Lung microvascular endothelial cell (primary cell): ENCODE measurements around the gene VOPP1. TPM values are rescaled to one million over a fixed set of nuclear protein-coding genes. Genes with fewer than 3 reads are reported as not detected.

ENCODE experiments used
- DNase-seq, 2 donors: peaks; one replicate each; pipeline versions ENCODE4 v3.0.0 to v3.0.0-alpha.2; 2010; ENCODE audit warnings: low read depth in 2 of 2
- total RNA-seq: library from RNA; depleted of rRNA; stranded (reverse); fragments of >200 nt; gene quantifications from 2 replicates; pipeline ENCODE4 v1.2.1, GENCODE V29; 2014

The VOPP1 gene
- total RNA-seq, 1 donor from 2014 or later = 101 TPM

DNA sequence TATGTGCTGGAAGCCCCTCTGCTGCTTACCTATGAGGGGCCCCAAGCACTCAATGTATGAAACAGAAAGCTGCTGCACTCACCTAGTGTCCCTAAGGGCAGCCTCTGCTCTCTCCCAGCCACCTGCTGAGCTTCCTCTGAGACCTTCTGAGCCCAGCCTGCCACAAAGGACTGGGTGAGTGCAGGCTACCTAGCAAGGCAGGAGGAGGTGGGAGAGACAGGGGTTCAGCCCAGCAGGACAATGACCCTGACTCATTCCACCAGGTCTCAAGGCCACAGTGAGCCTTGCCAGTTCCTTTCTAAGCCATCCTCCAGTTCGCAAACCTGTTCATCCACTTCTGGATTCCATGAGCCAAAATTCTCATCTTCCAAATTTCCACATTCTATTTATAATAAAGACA, 16.3 kb downstream of the VOPP1 start:
- no peak for DNase-seq

DNA sequence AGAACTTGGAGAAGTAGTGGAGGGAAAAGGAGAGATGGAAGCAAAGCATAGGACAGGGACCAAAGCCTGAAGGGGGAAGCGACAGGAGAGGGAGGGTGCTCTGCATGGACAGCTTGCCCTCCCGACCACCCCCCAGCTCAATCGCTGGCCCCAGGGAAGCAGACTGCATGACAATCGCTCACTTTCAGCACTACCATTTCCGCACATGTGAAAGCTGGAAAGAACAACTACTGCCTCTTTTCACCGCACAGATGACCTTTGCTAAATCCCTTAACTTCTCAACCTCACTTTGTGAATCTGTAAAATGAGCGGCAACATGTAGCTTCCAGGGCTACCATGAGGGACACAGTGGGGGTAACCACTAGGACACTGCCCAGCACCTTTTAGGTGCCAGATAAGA, 17.1 kb downstream of the VOPP1 start:
- DNase-seq = no peak

DNA sequence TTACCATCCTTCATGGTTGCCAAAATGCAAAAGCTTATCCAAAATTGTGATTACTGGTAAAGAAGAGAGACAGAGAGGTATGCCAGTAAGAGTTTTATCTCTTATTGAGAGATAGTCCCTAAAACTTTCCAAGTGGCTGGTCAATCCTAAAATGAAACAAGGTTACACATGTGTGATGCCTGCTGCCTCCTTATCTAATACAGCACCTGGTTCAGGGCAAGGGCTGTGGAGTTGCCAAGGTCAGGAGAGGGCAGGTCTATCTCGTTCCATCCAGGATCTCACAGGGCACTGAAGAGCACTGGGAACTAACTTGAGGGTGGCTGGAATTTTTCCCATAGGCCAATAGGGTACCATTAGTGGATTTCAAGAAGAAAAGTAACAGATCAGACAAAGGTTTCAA, 18.3 kb downstream of the VOPP1 start:
- no peak for DNase-seq

DNA sequence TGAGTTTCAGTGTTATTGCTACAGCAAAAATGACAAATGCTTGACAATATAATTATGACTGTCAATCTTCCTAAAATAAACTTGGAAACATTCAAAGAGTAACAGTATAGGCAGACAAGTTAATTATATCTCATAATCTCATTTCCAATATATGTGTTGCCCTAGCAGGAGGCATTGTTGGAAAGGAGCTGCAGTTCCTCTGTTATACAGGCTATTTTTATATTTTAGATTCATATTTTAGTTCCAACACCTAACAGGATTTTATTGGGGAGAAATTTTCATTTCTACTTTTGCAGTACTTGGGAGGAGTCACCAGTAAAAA, 19.3 kb downstream of the VOPP1 start:
- DNase-seq = no peak

DNA sequence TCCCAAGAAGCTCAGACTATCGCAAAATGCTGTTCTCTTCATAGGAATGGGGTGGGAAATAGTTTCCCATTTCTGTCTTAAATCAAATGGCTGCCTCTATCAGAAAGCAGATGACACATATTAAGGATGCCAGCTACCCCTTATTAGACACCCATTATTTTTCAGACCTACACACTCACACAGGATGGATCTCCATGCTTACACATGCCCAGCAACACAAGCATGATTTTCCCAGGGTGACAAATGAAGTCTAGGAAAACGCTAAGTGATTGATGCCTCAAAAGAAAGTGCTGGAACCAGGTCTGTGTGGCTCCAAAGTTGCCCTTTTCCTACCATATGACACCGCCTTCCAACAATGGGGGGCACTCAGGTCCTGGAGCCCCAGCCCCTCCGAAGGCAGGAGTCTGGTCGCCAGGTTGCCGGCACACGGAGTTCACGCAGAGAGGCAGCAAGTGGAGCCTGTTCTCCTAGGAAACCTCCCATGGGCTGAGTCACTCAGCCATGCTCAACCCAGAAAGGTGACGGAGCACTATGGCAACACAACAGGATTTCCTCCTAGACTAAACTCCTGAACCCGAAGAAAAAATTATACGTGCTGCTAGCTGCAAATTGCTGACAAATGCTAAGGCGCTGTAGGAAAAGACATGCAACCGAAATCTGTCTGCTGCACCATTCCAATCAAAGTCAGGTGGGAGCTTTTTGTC, 19.8 kb downstream of the VOPP1 start:
- DNase-seq = peak; percentile 86 to 97

DNA sequence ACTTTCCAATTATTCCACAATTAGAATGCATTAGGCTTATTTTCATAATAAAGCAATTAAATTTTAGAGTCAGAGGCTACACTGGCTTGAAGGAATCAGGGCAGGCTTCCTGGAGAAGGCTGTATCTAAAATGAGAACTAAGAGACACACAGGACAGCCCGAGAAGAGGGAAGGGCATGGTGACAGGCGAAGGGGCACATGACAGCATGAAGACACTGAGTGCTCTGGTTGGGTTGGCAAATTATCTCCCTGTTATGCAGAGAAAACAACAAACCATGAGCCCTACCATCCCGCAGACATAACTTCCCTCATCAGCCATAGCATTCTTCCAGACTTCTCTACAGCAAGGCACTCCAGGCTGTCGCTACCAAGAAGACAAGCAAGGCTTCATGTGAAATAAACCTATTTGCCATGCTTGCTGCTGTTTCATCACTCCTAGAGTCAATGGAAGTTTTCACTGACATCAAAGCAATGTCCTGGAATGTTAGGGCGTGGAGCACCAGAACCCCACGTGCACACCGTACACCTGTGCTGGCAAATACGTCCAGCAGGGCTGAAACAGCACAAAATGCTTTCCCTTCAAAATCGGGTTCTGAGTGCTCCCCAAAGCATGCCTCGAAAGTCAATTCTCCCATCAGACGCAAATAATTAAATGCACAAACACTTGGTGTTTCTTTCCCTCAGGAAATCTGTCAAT, 21.3 kb downstream of the VOPP1 start:
- DNase-seq = no peak

DNA sequence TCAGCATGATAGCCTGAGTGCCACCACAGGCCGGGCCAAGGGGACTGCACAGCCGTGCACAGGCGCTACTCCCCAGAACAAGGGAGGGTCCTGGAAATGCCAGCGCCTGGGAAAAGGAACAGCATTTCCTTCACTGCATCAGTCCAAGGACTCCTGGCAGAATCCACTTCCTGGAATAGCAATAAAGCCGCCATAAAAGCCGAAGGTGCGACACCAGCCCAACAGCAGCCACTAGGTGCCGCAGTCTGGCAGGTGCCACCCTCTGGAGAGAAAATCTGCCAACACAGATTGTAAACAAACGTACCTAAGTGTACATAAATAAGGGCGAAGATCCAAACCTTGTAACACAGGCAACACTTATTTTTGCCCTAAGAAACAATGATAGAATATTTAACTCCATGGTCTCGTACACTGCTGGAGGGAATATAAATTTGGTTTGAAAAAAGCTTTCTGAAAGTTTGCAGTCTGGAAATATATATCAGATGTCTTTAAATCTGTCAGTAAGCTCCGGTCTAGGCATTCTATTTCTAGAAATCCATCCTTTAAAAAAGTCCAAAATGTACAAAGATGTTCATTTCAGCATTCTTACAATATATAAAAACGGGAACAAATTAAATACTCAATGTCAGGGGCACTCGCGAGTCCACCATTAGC, 22.2 kb downstream of the VOPP1 start:
- peak; percentile 66 to 71 for DNase-seq

DNA sequence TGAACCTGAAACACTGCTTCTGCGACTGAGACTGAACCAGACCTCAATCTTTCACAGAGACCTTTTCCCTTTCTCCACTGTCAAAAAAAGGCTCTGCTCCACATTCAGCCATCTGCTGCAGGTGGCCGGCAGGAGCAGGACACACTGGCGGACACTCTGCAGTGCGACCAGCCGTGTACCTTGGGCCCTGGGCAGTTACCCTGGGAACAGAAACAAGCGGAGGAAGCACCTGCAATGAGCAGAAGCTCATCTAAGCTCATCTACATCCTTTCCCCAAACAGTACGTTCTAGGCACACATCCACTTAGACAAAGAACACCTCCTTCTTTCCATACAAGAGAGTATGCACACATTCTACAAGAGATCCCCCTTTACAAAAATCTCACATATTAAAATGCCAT, 22.8 kb downstream of the VOPP1 start:
- peak in 1 of 2 donors; percentile 37 for DNase-seq

DNA sequence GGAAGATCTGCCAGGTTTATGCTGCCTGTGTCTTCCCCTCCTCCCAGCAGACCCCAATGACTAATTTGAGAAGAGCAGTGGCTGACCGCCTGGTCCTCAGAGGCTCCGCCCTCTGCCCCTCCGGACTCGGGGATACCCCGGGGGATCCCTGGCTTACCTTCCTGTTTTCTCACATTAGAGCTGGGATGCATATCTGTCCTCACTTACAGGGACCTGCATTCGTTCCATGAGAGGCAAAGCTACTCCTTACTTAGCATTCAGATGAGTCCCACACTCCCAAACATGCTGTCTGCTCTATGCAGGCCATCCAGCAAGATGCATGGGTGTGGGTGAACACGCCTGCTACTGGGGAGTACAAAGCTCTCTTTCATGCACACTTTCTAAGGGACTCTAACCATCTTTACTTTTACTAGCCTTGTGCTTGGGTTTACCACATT, 24.0 kb downstream of the VOPP1 start:
- no peak for DNase-seq

DNA sequence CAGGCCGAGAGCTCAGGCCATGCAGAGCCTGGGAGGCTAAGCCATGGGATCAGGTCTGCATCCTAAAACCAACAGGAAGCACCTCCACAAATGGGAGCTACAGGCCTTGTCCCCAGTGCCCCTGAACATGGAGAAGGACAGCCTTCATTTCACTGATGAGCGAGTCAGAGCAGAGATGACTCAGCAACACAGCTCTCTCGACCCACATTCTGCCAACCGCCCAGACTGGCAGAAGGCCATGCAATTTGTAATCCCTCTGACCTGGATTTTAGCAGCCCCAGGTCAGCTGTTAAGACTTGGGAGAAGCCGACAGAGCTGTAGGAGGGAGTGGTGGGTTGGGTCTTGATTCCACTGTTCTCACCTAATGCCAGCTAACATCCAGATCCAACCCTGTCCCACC, 25.5 kb downstream of the VOPP1 start:
- DNase-seq = peak; percentile 76 to 81

DNA sequence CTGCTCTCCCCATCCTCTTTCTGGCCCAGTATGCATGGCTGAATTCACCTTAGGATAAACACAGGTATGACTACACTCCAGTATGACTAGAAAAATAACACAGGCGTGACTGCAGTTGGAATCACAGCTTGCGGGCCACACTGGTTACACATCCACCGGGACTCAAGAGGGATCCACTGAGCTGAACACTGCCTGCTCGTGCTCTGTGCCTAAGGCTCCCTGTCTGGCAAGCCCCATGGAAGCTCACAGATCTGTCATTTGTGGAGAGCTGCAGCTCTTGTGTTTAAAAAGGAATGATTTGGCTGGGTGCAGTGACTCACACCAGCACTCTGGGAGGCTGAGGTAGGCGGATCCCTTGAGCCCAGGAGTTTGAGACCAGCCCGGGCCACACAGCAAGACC, 26.8 kb downstream of the VOPP1 start:
- no peak for DNase-seq

DNA sequence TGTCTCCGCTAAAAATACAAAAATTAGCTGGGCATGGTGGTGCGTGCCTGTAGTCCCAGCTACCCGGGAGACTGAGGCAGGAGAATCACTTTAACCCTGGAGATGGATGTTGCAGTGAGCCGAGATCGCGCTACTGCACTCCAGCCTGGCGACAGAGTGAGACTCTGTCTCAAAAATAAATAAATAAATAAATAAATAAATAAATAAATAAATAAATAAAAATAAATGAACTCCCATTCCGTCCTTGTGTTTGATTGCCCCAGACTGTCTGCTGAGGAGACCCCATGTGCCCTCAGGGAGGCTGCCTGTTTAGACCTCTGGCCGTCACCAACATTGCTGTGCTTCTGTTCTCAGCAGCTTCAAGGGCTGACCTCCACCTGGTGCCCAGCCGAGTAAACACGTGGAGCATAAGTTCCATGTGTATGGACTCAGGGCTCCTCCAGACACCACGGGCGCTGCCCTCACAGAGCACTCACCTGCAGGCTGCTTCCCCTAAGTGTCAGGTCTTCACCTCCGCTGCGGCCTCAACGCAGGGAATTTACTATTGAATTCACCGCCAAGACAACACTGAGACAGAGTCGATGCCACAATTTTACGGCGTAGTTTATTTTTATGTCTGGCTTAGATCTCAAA, 32.0 kb downstream of the VOPP1 start:
- DNase-seq = no peak

DNA sequence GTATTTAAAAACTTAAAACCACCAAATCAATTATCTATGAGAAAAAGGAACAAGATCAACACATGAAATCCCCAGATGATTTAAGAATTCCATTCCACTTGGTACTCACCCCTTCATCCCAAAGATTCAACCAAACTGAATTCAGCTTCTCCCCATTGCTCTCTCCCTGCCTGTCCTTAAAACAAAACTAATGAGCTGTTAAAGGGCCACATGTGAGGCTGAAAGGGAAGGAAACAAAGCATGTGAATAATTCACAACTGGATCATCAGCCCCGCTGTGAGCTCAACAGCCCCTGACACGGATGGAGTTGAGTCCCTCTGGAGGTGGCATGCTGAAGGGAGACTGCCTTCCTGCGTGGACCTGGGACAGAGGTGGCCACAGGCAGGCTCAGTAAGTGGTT, 32.9 kb downstream of the VOPP1 start:
- peak in 1 of 2 donors; percentile 37 for DNase-seq

DNA sequence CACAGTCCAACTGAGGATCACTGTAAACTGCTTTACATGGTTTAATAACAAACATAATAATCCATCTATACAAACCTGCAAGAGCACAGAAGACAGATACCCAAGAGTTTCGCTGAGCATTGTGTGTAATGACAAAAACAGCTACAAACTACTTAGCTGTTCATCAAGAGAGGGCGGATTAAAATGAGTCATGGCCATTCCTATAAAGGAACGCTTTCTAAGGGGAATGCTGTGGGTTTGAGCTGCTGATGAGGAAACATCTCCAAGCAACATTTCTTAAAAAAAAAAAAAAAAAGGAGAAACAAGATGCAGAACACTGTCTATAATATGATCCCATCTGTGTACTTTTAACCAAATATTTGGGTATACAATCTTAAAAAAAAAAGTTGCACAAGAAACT, 33.8 kb downstream of the VOPP1 start:
- peak in 1 of 2 donors; percentile 51 for DNase-seq

DNA sequence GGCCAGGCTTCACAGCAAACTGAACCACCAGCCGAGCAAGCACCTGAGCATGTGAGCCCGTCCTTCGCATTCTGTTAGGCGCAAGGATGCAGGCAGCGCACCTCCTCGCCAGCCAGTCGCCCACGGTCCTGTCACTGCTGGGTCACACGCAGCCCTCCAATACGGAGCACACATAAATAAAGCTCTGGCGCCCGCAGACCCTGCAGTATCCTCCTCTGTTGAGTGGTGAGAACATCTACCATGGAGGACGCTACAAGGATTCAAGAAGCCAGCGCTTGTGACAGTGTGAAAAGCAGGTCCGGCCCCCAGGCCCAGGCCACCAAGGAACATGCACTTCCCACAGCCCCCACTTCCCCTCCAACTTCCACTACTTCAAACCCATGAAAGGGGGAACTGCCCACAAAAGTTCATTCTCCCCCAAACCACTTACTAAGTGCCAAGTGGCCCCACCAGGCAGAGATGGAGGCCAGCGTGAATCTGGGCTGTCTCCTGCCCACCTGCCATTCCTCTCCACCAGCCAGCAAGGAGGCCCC, 34.8 kb downstream of the VOPP1 start:
- DNase-seq = no peak

DNA sequence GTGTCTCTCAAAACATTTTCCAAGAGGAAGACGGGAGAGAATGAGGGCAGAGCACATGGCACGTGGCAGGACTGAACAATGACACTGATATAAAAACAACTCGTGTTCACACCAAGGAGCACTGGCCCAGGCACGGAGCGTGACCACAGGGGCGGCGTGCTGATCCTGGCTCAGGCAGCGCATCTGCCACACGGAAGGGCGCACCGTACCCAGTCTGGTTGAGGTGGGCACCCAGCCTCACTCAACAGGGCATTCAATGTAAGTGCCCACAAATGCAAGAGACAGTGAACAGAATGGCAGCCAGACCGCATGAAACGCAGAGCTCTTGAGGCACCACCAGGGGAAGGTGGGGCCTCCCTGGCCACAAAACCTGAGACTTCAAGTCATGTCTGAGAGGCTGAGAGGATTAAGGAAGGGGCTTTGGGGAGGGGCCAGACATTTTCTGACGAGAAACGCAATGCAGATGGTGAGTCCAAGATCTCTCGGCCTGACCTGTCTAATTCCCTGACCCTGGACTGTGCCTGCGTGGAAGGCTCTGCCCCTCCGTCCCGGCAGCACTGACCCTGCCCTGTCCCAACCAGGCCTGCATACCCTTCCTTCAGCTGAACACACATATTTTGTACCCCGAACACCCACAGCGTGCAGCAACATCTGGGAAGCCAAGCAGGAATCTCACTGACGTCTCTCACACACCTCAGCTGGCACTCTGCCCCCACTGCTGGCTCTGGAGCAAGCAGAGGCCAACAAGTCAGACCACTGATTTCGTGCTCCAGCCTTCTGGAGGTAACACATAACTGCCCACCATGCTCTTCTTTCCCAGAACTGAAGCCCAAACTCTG, 35.5 kb downstream of the VOPP1 start:
- DNase-seq = no peak

DNA sequence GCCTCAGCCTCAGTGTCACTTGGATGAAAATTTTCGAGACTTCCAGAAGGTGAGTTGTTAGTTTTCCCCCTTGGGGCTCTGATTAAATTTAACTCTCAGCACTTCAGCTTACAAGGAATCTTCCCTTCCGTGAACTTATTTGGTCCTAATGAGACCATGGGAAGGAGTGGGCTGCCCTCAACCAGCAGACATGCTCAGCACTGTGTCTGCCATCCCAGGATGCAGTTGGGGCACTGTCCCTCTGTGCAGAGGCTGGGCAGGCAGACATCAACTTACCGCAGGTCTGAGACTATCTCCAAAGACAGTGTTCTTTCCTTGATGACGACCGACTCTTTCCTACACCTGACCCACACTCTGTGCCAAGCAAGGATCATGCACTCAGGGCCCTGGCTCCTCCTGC, 36.7 kb downstream of the VOPP1 start:
- no peak for DNase-seq

DNA sequence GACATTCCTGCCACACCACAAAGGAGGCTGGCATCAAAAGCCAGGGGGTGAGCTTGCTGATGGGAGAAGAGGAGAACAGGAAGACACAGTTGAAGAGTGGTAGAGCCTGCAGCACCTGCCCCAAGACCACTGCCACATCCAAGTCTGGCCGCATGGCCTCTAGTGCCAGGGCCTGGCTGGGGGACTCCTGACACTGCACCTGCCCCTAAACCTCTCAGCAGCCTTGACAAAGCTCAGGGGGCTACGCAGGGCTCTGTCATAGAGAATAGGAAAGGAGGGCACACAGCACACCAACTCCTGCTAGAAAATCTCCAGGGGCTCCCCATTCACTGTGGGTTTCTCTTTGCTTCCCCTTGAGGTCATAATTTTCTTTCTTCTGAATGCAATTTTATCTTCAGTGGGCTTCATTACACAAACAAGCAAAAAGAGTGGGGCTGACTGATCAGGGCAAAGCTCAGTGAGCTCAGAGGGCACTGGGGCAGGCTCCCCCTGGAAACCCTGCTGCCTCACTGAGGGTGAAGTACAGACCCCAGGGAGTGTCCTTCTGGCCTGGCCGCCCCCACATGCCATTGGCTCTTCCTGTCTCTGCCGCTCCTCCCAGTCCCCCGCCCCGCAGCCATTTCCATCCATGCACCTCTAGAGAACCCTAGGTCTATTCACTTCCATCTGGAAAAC, 37.2 kb downstream of the VOPP1 start:
- no peak for DNase-seq

DNA sequence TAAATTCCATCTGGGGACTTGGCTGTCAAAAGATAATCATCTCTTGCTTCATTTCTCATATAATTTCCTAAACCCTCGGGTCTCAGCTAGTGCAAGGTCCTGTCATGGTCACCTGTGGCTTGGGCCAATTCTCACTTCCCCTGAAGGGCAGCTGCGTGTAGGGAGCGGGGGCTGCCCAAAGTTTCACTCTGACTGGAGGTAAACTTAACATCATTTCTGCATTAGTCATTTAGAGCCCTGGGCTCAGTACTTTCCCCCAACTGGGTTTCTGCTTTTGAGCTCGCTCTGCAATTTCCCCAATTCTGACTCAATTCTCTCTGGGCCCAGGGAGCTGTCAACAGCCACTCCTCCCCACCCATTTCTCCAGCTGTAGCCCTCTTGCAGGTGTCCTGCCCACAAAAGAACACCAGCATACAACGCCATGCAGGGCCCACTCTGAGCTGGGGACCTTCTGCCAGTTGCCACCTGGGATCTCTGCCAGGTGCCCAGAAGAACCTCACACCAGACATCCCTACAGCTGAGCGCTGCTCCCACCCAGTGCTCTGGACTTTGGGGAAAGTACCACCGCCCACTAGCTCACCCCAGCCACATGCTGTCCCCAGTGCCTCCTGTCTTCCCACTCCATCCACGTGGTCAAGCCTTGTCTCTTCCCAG, 37.9 kb downstream of the VOPP1 start:
- DNase-seq = peak in 1 of 2 donors; percentile 40

DNA sequence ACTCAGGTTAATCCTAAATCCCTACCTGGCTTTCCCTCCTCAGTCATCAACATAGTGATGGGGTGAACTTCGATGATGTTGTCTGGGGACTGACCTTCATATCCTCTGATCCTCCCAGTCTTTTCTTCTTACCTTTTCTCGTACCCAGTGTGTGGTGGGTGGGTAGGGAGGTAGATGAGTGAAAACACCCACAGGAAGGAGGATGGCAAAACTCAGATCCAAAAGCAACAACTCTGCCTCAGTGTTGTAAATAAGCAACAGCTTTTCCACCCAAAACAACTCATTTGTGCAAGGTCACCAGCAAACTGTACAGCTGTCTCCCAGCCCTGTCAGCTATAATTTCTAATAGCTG, 38.6 kb downstream of the VOPP1 start:
- no peak for DNase-seq
